SK-N-DZ (cell line): Measurements from ENCODE around the gene SLITRK5. TPM values are rescaled to one million over a fixed set of nuclear protein-coding genes. Genes with fewer than 3 reads are reported as not detected.

Source experiments
- DNase-seq: peaks from one replicate; pipeline ENCODE4 v3.0.0-alpha.2; 2015; ENCODE audit warnings: low spot score
- polyA plus RNA-seq, 2 experiments: library from polyadenylated mRNA; depleted of rRNA; stranded (reverse); fragments of >200 nt; gene quantifications; 2 replicates each; pipeline ENCODE4 v1.2.3, GENCODE V29; 2014

SLITRK5 gene
- polyA plus RNA-seq (2014; cell fraction: cytosol; rRNA removed) = 1.6 and 1.9 TPM in 2 replicates
- polyA plus RNA-seq (2014; cell fraction: nucleus; rRNA removed) = 2.2 and 2.7 TPM in 2 replicates

GRCh38 chr13:87671031-87671752 lies at the start of gene SLITRK5:
Gene SLITRK5, plus strand, starts transcription at chr13:87671371. Its CDS starts 4,018 bp downstream, at chr13:87675389.
- peak; percentile 87 for DNase-seq

GRCh38 chr13:87622971-87623370 lies 48.2 kb upstream of the SLITRK5 start:
- no peak for DNase-seq

- DNase-seq = no peak
Observed at GRCh38 chr13:87656306-87656705, 14.9 kb upstream of the SLITRK5 start.

GRCh38 chr13:87661471-87661870 lies 9.7 kb upstream of the SLITRK5 start:
- DNase-seq = no peak

- no peak for DNase-seq
Observed at GRCh38 chr13:87666831-87667230, 4.3 kb upstream of the SLITRK5 start.

GRCh38 chr13:87667686-87668085 lies 3.5 kb upstream of the SLITRK5 start:
- DNase-seq = no peak

- DNase-seq = peak; percentile 58
Observed at GRCh38 chr13:87669379-87669978, 1.7 kb upstream of the SLITRK5 start.

- DNase-seq = peak; percentile 44
Observed at GRCh38 chr13:87671753-87672605, 808 bp downstream of the SLITRK5 start.

GRCh38 chr13:87674247-87674738 lies 3.1 kb downstream of the SLITRK5 start:
- peak; percentile 46 for DNase-seq

GRCh38 chr13:87675851-87676250 lies 4.7 kb downstream of the SLITRK5 start:
- no peak for DNase-seq

- no peak for DNase-seq
Observed at GRCh38 chr13:87676254-87677042, 5.3 kb downstream of the SLITRK5 start.

GRCh38 chr13:87677043-87677495 lies 5.9 kb downstream of the SLITRK5 start:
- no peak for DNase-seq

- no peak for DNase-seq
Observed at GRCh38 chr13:87677496-87678371, 6.6 kb downstream of the SLITRK5 start.

GRCh38 chr13:87678372-87678752 lies 7.2 kb downstream of the SLITRK5 start:
- DNase-seq = no peak

- DNase-seq = peak; percentile 11
Observed at GRCh38 chr13:87680298-87680697, 9.1 kb downstream of the SLITRK5 start.

GRCh38 chr13:87684850-87685742 lies 13.9 kb downstream of the SLITRK5 start:
- DNase-seq = no peak

GRCh38 chr13:87696458-87696857 lies 25.3 kb downstream of the SLITRK5 start:
- DNase-seq = no peak

GRCh38 chr13:87698268-87698667 lies 27.1 kb downstream of the SLITRK5 start:
- no peak for DNase-seq

- DNase-seq = no peak
Observed at GRCh38 chr13:87709947-87710346, 38.8 kb downstream of the SLITRK5 start.
